ENCODE results near the gene SAMD9L. TPM values are rescaled to one million over a fixed set of nuclear protein-coding genes. Genes with fewer than 3 reads are reported as not detected.

Gene SAMD9L
- total RNA-seq, 1 donor from 2014 or later, result 16.8 TPM

- no peak for DNase-seq (ENCODE audit: extremely low spot score, unreplicated experiment)
- H3K36me3 Mint-ChIP-seq (ENCODE audit: unreplicated experiment), result no peaks in the 10 kb centered on the region
- no peak for TF ChIP-seq CTCF (IDR thresholded peaks at IDR 0.05)
- peaks cover 3% of the 10 kb centered on the region for H3K9me3 Mint-ChIP-seq (ENCODE audit: unreplicated experiment)
- H3K27me3 Mint-ChIP-seq (ENCODE audit: unreplicated experiment), result peaks cover 14% of the 10 kb centered on the region
- H3K4me1 Mint-ChIP-seq (ENCODE audit: unreplicated experiment), result no peaks in the 10 kb centered on the region
- H3K27ac Mint-ChIP-seq (ENCODE audit: unreplicated experiment), result no peak overlapping the region
- H3K4me3 Mint-ChIP-seq (ENCODE audit: unreplicated experiment), result no peak overlapping the region
Measured at GRCh38 chr7:93159490-93159889, 11.3 kb upstream of the SAMD9L start.

GRCh38 chr7:93156884-93157283 lies 8.7 kb upstream of the SAMD9L start:
- H3K27ac Mint-ChIP-seq (ENCODE audit: unreplicated experiment), result no peak overlapping the region
- peaks cover 4% of the 10 kb centered on the region for H3K27me3 Mint-ChIP-seq (ENCODE audit: unreplicated experiment)
- no peak for TF ChIP-seq CTCF (IDR thresholded peaks at IDR 0.05)
- H3K4me1 Mint-ChIP-seq (ENCODE audit: unreplicated experiment), result no peaks in the 10 kb centered on the region
- H3K4me3 Mint-ChIP-seq (ENCODE audit: unreplicated experiment), result no peak overlapping the region
- peaks cover 3% of the 10 kb centered on the region for H3K9me3 Mint-ChIP-seq (ENCODE audit: unreplicated experiment)
- no peak for DNase-seq (ENCODE audit: extremely low spot score, unreplicated experiment)
- H3K36me3 Mint-ChIP-seq (ENCODE audit: unreplicated experiment), result no peaks in the 10 kb centered on the region

GRCh38 chr7:93150200-93150835 lies 2.1 kb upstream of the SAMD9L start:
- no peak for TF ChIP-seq CTCF (IDR thresholded peaks at IDR 0.05)
- Mint-ChIP-seq H3K9me3 (ENCODE audit: unreplicated experiment) (no peaks in the 10 kb centered on the region), H3K4me3 (ENCODE audit: unreplicated experiment) (no peak overlapping the region), H3K27me3 (ENCODE audit: unreplicated experiment) (no peaks in the 10 kb centered on the region), H3K4me1 (ENCODE audit: unreplicated experiment) (peaks cover 41% of the 10 kb centered on the region), H3K27ac (ENCODE audit: unreplicated experiment) (peak overlapping the region; percentile 2), H3K36me3 (ENCODE audit: unreplicated experiment) (peaks cover 10% of the 10 kb centered on the region)
- DNase-seq (ENCODE audit: extremely low spot score, unreplicated experiment), result no peak

GRCh38 chr7:93148727-93149126 lies 542 bp upstream of the SAMD9L start:
- TF ChIP-seq CTCF (IDR thresholded peaks at IDR 0.05), result no peak
- DNase-seq (ENCODE audit: extremely low spot score, unreplicated experiment), result no peak
- Mint-ChIP-seq H3K4me3 (ENCODE audit: unreplicated experiment) (peak overlapping the region; percentile 79), H3K4me1 (ENCODE audit: unreplicated experiment) (peaks cover 41% of the 10 kb centered on the region), H3K36me3 (ENCODE audit: unreplicated experiment) (peaks cover 17% of the 10 kb centered on the region), H3K27ac (ENCODE audit: unreplicated experiment) (peak overlapping the region; percentile 98), H3K9me3 (ENCODE audit: unreplicated experiment) (no peaks in the 10 kb centered on the region), H3K27me3 (ENCODE audit: unreplicated experiment) (no peaks in the 10 kb centered on the region)

GRCh38 chr7:93147363-93147762 lies 822 bp downstream of the SAMD9L start:
- TF ChIP-seq CTCF (IDR thresholded peaks at IDR 0.05), result no peak
- Mint-ChIP-seq H3K9me3 (ENCODE audit: unreplicated experiment) (no peaks in the 10 kb centered on the region), H3K27ac (ENCODE audit: unreplicated experiment) (peak overlapping the region; percentile 98), H3K4me1 (ENCODE audit: unreplicated experiment) (peaks cover 41% of the 10 kb centered on the region), H3K36me3 (ENCODE audit: unreplicated experiment) (peaks cover 21% of the 10 kb centered on the region), H3K27me3 (ENCODE audit: unreplicated experiment) (no peaks in the 10 kb centered on the region), H3K4me3 (ENCODE audit: unreplicated experiment) (peak overlapping the region; percentile 79)
- DNase-seq (ENCODE audit: extremely low spot score, unreplicated experiment), result no peak
